HG03521 (cell line): ENCODE data around the gene FAM3D.
"Not testable (repeated sequence)": the region's sequence is repeated elsewhere in the genome, so short reads cannot be mapped to it uniquely, and the experiment has no call there.

ENCODE experiments used
- ATAC-seq: cut with Tn5 transposase; IDR thresholded peaks from one replicate; pipeline ENCODE4 v1.9.1; 2021; ENCODE audit warnings: mild to moderate bottlenecking, moderate library complexity; ENCODE audit not compliant: unreplicated experiment

FAM3D gene

GRCh38 chr3:58685641-58686040 lies 19.1 kb upstream of the FAM3D start:
- ATAC-seq, result no peak

- no peak for ATAC-seq
Measured at GRCh38 chr3:58683466-58683865, 16.9 kb upstream of the FAM3D start.

GRCh38 chr3:58683001-58683458 lies 16.5 kb upstream of the FAM3D start:
- ATAC-seq, result no peak

GRCh38 chr3:58681863-58682262 lies 15.3 kb upstream of the FAM3D start:
- no peak for ATAC-seq

- no peak for ATAC-seq
Measured at GRCh38 chr3:58680879-58681525, 14.4 kb upstream of the FAM3D start.

GRCh38 chr3:58679974-58680666 lies 13.5 kb upstream of the FAM3D start:
- no peak for ATAC-seq

- ATAC-seq, result no peak
Measured at GRCh38 chr3:58679446-58679845, 12.9 kb upstream of the FAM3D start.

- ATAC-seq, result not testable (repeated sequence)
Measured at GRCh38 chr3:58678177-58678970, 11.8 kb upstream of the FAM3D start.

- ATAC-seq, result no peak
Measured at GRCh38 chr3:58672880-58673279, 6.3 kb upstream of the FAM3D start.

GRCh38 chr3:58672451-58672850 lies 5.9 kb upstream of the FAM3D start:
- no peak for ATAC-seq

GRCh38 chr3:58670506-58671135 lies 4.0 kb upstream of the FAM3D start:
- no peak for ATAC-seq

- no peak for ATAC-seq
Measured at GRCh38 chr3:58668247-58668646, 1.7 kb upstream of the FAM3D start.

- no peak for ATAC-seq
Measured at GRCh38 chr3:58667704-58668103, 1.1 kb upstream of the FAM3D start.

GRCh38 chr3:58667229-58667628 lies 655 bp upstream of the FAM3D start:
- no peak for ATAC-seq

GRCh38 chr3:58665405-58665804 lies 1.2 kb downstream of the FAM3D start:
- no peak for ATAC-seq

GRCh38 chr3:58664611-58665010 lies 2.0 kb downstream of the FAM3D start:
- ATAC-seq, result no peak

GRCh38 chr3:58661836-58662420 lies 4.6 kb downstream of the FAM3D start:
- no peak for ATAC-seq

- no peak for ATAC-seq
Measured at GRCh38 chr3:58660998-58661397, 5.6 kb downstream of the FAM3D start.

GRCh38 chr3:58659051-58659675 lies 7.4 kb downstream of the FAM3D start:
- no peak for ATAC-seq

GRCh38 chr3:58658508-58658907 lies 8.1 kb downstream of the FAM3D start:
- ATAC-seq, result no peak
